ENCODE measurements around the gene RPP25.

RPP25 gene

GRCh38 chr15:74913041-74913440, 43.5 kb downstream of the RPP25 start:
- DNase-seq = no peak

DNA sequence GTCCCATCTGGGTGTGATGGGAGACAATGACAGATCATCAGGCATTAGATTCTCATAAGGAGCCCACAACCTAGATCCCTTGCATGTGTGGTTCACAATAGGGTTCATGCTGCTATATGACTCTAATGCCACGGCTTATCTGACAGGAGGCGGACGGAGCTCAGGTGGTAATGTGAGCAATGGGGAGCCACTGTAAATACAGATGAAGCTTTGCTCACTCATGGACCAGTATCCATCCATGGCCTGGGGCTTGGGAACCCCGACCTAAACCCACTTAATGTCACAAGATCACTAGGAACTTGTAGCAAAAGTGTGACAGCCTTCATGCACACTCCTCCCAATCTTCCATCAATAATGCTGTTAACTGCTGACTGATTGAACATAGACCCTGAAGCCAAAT, 47.9 kb downstream of the RPP25 start:
- no peak for DNase-seq

GRCh38 chr15:74907163-74907870, 49.3 kb downstream of the RPP25 start:
- no peak for DNase-seq

- DNase-seq = peak; percentile 81
These were observed 50.0 kb downstream of the RPP25 start, which contains the start of gene FAM219B for GRCh38 chr15:74906450-74907162. Gene FAM219B (minus strand): TSS chr15:74906851. CDS start chr15:74906800, 51 bp downstream.

DNA sequence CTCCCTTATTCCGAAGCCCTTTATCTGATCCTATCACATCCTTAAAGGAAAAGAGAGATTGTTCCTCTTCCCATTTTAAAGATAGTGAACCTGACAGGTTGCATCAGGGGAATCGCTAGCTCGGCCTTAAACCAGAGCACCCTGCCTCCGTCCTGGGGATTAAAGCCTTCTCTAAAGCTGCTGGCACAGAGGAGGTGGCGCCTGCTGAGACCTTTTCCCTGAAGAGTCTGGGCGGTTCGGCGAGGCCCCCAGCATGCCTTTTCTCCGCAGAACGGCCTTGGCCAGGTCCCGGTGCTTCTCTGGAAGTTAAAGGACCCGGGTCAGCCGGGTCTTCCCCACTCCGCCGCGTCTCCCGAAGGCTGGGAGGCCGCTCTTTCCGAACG, 50.5 kb downstream of the RPP25 start:
- no peak for DNase-seq

Data from NCI-H2171 treated with DMSO at 0.1 percent for 48 hours (cell line).